GM19043 (cell line): ENCODE data around the gene NIP7.

ENCODE experiments used
- ATAC-seq: cut with Tn5 transposase; IDR thresholded peaks from one replicate; pipeline ENCODE4 v1.9.1; 2021; ENCODE audit warnings: low read depth; ENCODE audit not compliant: unreplicated experiment

Gene NIP7

GRCh38 chr16:69318177-69318910 is 21.2 kb upstream of the NIP7 start:
- ATAC-seq, result no peak

- ATAC-seq, result no peak
Measured at GRCh38 chr16:69318911-69319289, 20.7 kb upstream of the NIP7 start.

- no peak for ATAC-seq
Measured at GRCh38 chr16:69319381-69319780, 20.2 kb upstream of the NIP7 start.

GRCh38 chr16:69319826-69320739 is 19.5 kb upstream of the NIP7 start:
- no peak for ATAC-seq

GRCh38 chr16:69320740-69321073 is 18.9 kb upstream of the NIP7 start:
- ATAC-seq, result no peak

GRCh38 chr16:69321080-69321479 is 18.5 kb upstream of the NIP7 start:
- ATAC-seq, result no peak

GRCh38 chr16:69322343-69322742 is 17.2 kb upstream of the NIP7 start:
- no peak for ATAC-seq

GRCh38 chr16:69323415-69323814 is 16.2 kb upstream of the NIP7 start:
- no peak for ATAC-seq

- ATAC-seq, result no peak
Measured at GRCh38 chr16:69324013-69324531, 15.5 kb upstream of the NIP7 start.

- no peak for ATAC-seq
Measured at GRCh38 chr16:69324585-69325253, 14.9 kb upstream of the NIP7 start.

GRCh38 chr16:69325784-69326171 is 13.8 kb upstream of the NIP7 start:
- no peak for ATAC-seq

GRCh38 chr16:69326172-69326873 is 13.2 kb upstream of the NIP7 start:
- ATAC-seq, result no peak

- no peak for ATAC-seq
Measured at GRCh38 chr16:69327585-69328310, 11.8 kb upstream of the NIP7 start.

- ATAC-seq, result no peak
Measured at GRCh38 chr16:69328854-69329316, 10.7 kb upstream of the NIP7 start.

- ATAC-seq, result peak; percentile 37
Measured at GRCh38 chr16:69329369-69330285, 9.9 kb upstream of the NIP7 start.

- peak; percentile 91 for ATAC-seq
Measured at GRCh38 chr16:69330286-69331109, 9.1 kb upstream of the NIP7 start, which contains the start of gene PDF. PDF (minus strand) TSS chr16:69330588; CDS start chr16:69330570, 18 bp downstream.

GRCh38 chr16:69334696-69335095 is 4.9 kb upstream of the NIP7 start:
- ATAC-seq, result no peak
